Measurements from ENCODE around the gene SLC2A1. TPM values are rescaled to one million over a fixed set of nuclear protein-coding genes. Genes with fewer than 3 reads are reported as not detected.

The SLC2A1 gene
- total and polyA plus RNA-seq, 10 donors = 18.3 to 142 (median 32.4) TPM

- H3K4me3 ChIP-seq = no peak overlapping the region
- H3K27me3 ChIP-seq (replicated peaks in 1 of 7) = no peaks in the 10 kb centered on the region
- H3K4me1 ChIP-seq = peaks cover 49 to 100% (median 83%) of the 10 kb centered on the region in 6 donors
- no peaks in the 10 kb centered on the region for H3K9me3 ChIP-seq
- 50 to 70% (median 56%) methylated on average over 6 to 7 of the region's 7 CpGs for WGBS, 5 donors
- H3K36me3 ChIP-seq = peaks cover 0 to 53% (median 10%) of the 10 kb centered on the region in 6 donors
- peak overlapping the region in 5 of 8 donors; percentile 15 to 79 (median 72) for H3K27ac ChIP-seq
- TF ChIP-seq CTCF (IDR thresholded peaks at IDR 0.05 in 8 of 11, conservative IDR thresholded peaks at IDR 0.05 in 3 of 11) (no peak), POLR2A (IDR thresholded peaks at IDR 0.05) (no peak), POLR2AphosphoS5 (IDR thresholded peaks at IDR 0.05) (no peak)
- peak; percentile 74 for DNase-seq
- intact Hi-C loops (cut with DNase I; ENCODE audit: low total_unique reads) = no loop called here
Measured at GRCh38 chr1:42943166-42943565, 15.5 kb downstream of the SLC2A1 start.

DNA sequence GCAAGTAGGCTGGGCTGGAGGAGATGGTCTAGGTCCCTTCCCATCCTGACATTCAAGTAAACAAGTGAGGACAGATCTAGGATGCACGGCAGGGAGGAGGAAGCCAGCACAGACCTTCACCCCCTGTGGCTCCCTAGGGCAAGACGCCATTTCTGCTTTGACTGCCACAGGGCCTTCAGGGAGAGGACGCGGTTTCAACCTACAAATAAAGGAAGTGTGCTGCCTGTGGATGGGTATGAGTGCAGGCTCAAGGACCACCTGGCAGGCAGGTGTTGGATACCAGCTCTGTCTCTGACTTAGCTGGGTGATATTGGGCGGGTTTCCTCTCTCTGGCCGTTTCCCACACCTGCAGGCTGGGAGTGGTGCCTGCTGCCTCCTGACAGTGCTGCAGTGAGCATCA is 16.2 kb downstream of the SLC2A1 start:
- intact Hi-C loops (cut with DNase I; ENCODE audit: low total_unique reads) = no loop called here
- Histone ChIP-seq H3K27me3 (replicated peaks in 1 of 7) (no peaks in the 10 kb centered on the region), H3K4me1 (peaks cover 56 to 100% (median 85%) of the 10 kb centered on the region in 6 donors), H3K4me3 (no peak overlapping the region), H3K27ac (peak overlapping the region in 5 of 8 donors; percentile 52 to 79 (median 72)), H3K36me3 (peaks cover 0 to 58% (median 10%) of the 10 kb centered on the region in 6 donors), H3K9me3 (no peaks in the 10 kb centered on the region)
- 35 to 60% (median 52%) methylated on average over 6 of the region's 6 CpGs for WGBS, 5 donors
- no peak for TF ChIP-seq POLR2A (IDR thresholded peaks at IDR 0.05)
- TF ChIP-seq POLR2AphosphoS5 (IDR thresholded peaks at IDR 0.05) = peak in 2 of 3 donors; percentile 50 to 63
- peak; percentile 63 for DNase-seq

DNA sequence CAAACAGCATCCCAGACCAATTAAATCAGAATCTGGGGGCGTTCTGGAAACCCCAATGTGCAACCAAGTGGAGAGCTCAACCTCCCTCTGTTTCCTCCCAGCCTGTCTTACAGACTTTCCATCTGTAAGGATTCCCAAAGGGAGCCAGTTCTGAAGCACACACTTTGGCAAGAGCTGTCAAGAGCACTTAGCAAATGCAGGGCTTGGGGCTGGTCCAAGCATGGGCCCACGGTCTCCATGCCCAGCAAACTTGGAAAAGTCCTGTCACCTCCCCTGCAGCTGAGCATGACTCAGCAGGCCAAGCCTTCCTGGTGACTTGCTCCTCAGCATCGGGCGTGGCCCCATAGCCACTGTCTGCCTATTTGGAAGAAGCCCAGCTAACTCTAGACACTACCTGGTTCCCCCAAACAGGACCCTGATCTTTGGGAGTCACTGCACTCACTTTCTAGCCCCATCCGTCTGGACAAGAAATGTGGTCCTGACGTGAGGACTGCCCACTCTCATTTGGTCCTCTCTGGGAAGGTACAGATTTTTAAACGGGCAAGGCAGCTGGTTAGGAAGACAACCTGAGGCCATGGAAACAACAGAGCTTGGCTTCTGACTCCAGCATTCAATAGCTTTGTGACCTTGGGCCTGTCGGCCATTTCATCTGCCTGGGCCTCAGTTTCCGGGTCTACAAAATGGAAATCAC is 16.9 kb downstream of the SLC2A1 start:
- H3K27me3 ChIP-seq (replicated peaks in 1 of 7) = no peaks in the 10 kb centered on the region
- peak; percentile 85 for DNase-seq
- WGBS, 5 donors = 66 to 80% (median 70%) methylated on average over 9 of the region's 9 CpGs
- intact Hi-C loops (cut with DNase I; ENCODE audit: low total_unique reads) = no loop called here
- TF ChIP-seq POLR2AphosphoS5 (IDR thresholded peaks at IDR 0.05) (peak in 2 of 3 donors; percentile 14 to 28), CTCF (IDR thresholded peaks at IDR 0.05 in 8 of 11, conservative IDR thresholded peaks at IDR 0.05 in 3 of 11) (no peak), POLR2A (IDR thresholded peaks at IDR 0.05) (no peak)
- H3K9me3 ChIP-seq = no peaks in the 10 kb centered on the region
- no peak overlapping the region for H3K4me3 ChIP-seq
- H3K4me1 ChIP-seq = peaks cover 58 to 100% (median 89%) of the 10 kb centered on the region in 6 donors
- peaks cover 0 to 60% (median 10%) of the 10 kb centered on the region in 6 donors for H3K36me3 ChIP-seq
- H3K27ac ChIP-seq = peak overlapping the region in 6 of 8 donors; percentile 16 to 79 (median 72)

GRCh38 chr1:42940851-42941639 is 17.6 kb downstream of the SLC2A1 start:
- 62 to 83% (median 66%) methylated on average over 14 of the region's 14 CpGs for WGBS, 5 donors
- DNase-seq = peak; percentile 69
- Histone ChIP-seq H3K27ac (peak overlapping the region in 6 of 8 donors; percentile 16 to 79 (median 72)), H3K27me3 (replicated peaks in 1 of 7) (no peaks in the 10 kb centered on the region), H3K36me3 (peaks cover 0 to 56% (median 10%) of the 10 kb centered on the region in 6 donors), H3K4me1 (peaks cover 59 to 100% (median 89%) of the 10 kb centered on the region in 6 donors), H3K4me3 (no peak overlapping the region), H3K9me3 (no peaks in the 10 kb centered on the region)
- no peak for TF ChIP-seq POLR2AphosphoS5 (IDR thresholded peaks at IDR 0.05)
- no peak for TF ChIP-seq POLR2A (IDR thresholded peaks at IDR 0.05)
- no peak for TF ChIP-seq CTCF (IDR thresholded peaks at IDR 0.05 in 8 of 11, conservative IDR thresholded peaks at IDR 0.05 in 3 of 11)
- intact Hi-C loops (cut with DNase I; ENCODE audit: low total_unique reads) = no loop called here
